B cell (primary cell): ENCODE results near the gene PSMG4.

Source experiments
- EZH2 ChIP-seq: IDR thresholded peaks from 2 replicates; pipeline ENCODE4 v1.6.1; 2012; ENCODE audit warnings: borderline replicate concordance, low read depth, mild to moderate bottlenecking, moderate library complexity, low read length; ENCODE audit not compliant: insufficient read depth, poor library complexity, severe bottlenecking
- TF ChIP-seq, protein P1 (sequence below): fragments of 200-600 bp; IDR thresholded peaks from one replicate; pipeline ENCODE4 v1.8.0; 2022; ENCODE audit warnings: antibody characterized with exemption, mild to moderate bottlenecking

DNA sequence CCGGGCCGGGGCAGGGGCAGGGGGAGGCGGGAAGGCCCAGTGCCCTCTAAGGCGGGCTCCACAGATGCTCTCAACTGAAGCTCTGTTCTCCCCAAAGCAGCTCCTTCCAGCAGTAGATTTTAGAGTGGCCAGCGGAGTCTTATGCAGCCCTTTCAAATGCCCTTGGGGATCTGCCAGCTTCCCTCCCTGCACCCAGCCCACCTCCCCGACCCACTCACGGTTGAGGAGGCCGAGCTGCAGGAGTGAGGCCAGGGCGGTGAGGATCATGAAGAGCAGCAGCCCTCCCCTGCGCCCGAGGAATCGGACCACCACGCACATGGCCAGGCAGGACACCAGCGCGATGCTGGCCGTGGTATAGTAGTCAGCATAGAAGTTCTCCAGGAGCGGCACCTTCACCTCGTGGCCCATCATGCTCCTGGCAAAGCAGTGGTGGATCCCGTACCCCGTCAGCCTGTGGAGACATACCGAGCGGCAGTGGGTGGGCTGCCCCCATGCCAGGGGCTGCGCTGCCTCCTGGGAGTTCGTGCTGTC, 28.0 kb downstream of the PSMG4 start:
- TF ChIP-seq, protein P1, sequence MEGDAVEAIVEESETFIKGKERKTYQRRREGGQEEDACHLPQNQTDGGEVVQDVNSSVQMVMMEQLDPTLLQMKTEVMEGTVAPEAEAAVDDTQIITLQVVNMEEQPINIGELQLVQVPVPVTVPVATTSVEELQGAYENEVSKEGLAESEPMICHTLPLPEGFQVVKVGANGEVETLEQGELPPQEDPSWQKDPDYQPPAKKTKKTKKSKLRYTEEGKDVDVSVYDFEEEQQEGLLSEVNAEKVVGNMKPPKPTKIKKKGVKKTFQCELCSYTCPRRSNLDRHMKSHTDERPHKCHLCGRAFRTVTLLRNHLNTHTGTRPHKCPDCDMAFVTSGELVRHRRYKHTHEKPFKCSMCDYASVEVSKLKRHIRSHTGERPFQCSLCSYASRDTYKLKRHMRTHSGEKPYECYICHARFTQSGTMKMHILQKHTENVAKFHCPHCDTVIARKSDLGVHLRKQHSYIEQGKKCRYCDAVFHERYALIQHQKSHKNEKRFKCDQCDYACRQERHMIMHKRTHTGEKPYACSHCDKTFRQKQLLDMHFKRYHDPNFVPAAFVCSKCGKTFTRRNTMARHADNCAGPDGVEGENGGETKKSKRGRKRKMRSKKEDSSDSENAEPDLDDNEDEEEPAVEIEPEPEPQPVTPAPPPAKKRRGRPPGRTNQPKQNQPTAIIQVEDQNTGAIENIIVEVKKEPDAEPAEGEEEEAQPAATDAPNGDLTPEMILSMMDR: no peak
- no peak for TF ChIP-seq EZH2
